Measurements from ENCODE around the gene USP48.
"Not testable (repeated sequence)": the region's sequence is repeated elsewhere in the genome, so short reads cannot be mapped to it uniquely, and the experiment has no call there.

The USP48 gene

GRCh38 chr1:21634806-21635535 lies 148.0 kb downstream of the USP48 start:
- DNase-seq (ENCODE audit: low read depth), result no peak

DNA sequence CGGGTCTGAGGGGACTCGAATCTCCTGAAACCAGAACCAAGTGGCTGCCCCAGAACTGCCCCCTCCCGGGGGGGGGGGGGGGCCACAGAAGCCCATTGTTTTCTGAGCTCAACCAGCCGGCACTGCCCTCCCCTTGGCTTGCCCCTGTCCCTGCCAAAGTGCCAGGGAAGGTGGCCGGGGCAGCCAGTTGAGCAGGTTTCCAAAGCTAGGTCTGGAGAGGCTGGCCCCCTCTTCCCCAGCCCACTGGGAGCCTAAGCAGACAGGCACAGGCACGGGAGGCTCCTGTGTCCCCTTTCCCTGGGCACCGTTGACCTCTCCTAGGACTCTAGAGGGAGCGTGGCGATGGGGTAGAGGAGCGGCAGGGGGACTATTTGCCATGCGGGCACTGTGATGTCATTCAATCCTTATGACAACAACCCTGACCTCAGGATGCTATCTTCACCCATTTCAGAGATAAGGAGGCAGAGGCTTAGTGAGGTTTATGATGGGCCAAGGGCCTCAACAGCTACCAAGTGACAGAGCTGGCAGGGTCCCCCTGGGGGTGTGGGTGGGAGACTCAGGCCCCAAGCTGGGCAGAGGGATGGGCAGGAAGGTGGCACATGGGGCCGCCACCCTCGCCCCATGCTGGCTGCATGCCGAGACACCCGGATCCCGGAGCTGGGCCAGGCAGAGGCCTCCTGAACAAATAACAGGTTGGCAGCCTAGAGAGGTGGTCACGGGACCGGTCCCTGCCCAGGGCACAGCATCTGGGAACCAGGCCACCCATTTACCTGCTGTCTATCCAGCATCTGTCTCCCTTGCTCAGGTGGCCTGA lies 148.8 kb downstream of the USP48 start:
- no peak for DNase-seq (ENCODE audit: low read depth)

- DNase-seq (ENCODE audit: low read depth), result no peak
Measured at GRCh38 chr1:21633141-21633755, 149.7 kb downstream of the USP48 start.

GRCh38 chr1:21631944-21632887 lies 150.7 kb downstream of the USP48 start:
- no peak for DNase-seq (ENCODE audit: low read depth)

DNA sequence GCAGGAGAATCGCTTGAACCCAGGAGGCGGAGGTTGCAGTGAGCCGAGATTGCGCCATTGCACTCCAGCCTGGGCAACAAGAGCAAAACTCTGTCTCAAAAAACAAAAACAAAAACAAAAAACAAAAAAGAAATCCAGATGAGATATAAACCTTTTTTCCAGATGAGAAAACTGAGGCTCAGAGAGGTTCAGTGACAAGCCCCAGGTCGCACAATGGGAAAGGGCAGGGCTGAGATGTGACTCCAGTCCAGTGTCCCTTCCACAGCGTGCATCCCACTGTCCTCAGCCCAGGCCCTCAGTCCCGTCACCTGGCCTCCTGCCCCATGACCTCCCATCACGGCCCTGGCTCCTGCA lies 151.4 kb downstream of the USP48 start:
- not testable (repeated sequence) for DNase-seq (ENCODE audit: low read depth)

- DNase-seq (ENCODE audit: low read depth), result no peak
Measured at GRCh38 chr1:21630571-21631343, 152.2 kb downstream of the USP48 start.

GRCh38 chr1:21629971-21630370 lies 153.0 kb downstream of the USP48 start:
- DNase-seq (ENCODE audit: low read depth), result no peak

- DNase-seq (ENCODE audit: low read depth), result no peak
Measured at GRCh38 chr1:21628798-21629393, 154.1 kb downstream of the USP48 start.

Data from fibroblast of gingiva (primary cell).